Activated T-cell treated with anti-CD3 and anti-CD28 coated beads, Interleukin-2, amount 50 U/mL, for 72 hours (primary cell): Measurements from ENCODE around the gene RUNX1. TPM values are rescaled to one million over a fixed set of nuclear protein-coding genes. Genes with fewer than 3 reads are reported as not detected.

Experiments
- ATAC-seq, 2 donors: fragments of 150-1000 bp; cut with Tn5 transposase; replicated peaks in 1 of 2; 2 replicates each; pipeline ENCODE4 v1.10.0; 2021; ENCODE audit warnings: moderate library complexity in 2 of 2, mild to moderate bottlenecking in 1 of 2
- DNase-seq, 2 donors: peaks; one replicate each; pipeline ENCODE4 v3.0.0; 2021 to 2022; ENCODE audit warnings: mixed read lengths in 1 of 2
- H3K27ac Mint-ChIP-seq: one replicate; pipeline ENCODE4 v1.8.0; 2022; ENCODE audit warnings: mild to moderate bottlenecking, moderate library complexity, mixed read lengths
- H3K27me3 Mint-ChIP-seq: one replicate; pipeline ENCODE4 v1.8.0; 2022; ENCODE audit warnings: low read depth, mixed read lengths
- H3K36me3 Mint-ChIP-seq, 2 donors: one replicate each; pipeline ENCODE4 v1.8.0; 2022; ENCODE audit warnings: mixed read lengths in 2 of 2, mild to moderate bottlenecking in 1 of 2; ENCODE audit not compliant: insufficient read depth in 2 of 2
- H3K4me1 Mint-ChIP-seq: one replicate; pipeline ENCODE4 v1.8.0; 2022; ENCODE audit warnings: low read depth, mixed read lengths
- H3K4me3 Mint-ChIP-seq, 2 donors: one replicate each; pipeline ENCODE4 v1.8.0; 2022; ENCODE audit warnings: mild to moderate bottlenecking in 2 of 2, mixed read lengths in 2 of 2, moderate library complexity in 2 of 2
- H3K9me3 Mint-ChIP-seq, 2 donors: one replicate each; pipeline ENCODE4 v1.8.0; 2022; ENCODE audit warnings: mixed read lengths in 2 of 2
- total RNA-seq, 2 donors: library from RNA; stranded (reverse); gene quantifications; one replicate each; pipeline ENCODE4 v1.2.3, GENCODE V29; 2022

RUNX1 gene
- total RNA-seq, 2 donors from 2014 or later: 36.6 to 56.2 TPM

DNA sequence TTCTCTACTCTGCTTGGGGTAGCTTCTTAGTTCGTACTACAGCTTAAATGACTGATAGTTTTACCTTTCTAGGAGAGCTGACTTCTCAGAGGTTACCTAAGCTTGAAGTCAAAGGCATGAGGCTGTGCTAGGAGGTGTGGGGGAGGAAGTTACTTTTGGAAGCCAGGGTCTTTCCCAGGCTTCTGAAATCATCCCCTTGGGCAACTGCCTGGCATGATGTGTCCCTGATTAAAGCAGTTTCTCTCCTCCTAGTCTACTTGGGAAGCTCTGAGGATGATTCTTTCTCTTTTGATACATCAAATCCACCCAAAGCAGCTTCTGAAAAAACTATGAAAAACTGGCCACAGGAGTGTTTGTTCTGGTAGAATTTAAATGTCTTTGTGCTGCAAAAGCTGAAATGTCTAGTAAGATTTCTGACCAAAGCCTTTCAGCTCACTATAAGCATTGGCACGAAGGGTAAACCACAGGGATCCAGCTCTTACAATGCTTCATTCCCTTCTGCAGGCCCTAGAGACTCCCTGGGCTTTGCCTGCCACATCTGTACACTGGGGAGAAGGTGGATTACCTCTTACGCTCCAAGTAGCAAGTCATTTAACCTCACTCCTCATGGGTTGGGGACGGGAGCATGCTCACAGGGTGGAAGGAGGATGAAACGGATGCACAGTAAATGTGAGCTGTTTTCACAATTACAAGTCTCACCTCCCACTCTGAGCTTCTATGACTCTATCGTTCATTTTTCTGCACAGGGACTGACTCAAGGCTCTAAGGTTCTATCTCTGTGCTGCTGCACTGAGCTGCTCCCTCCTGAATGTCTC, 59.6 kb downstream of the RUNX1 start:
- Mint-ChIP-seq H3K27me3 (no peaks in the 10 kb centered on the region), H3K4me1 (peaks cover 71% of the 10 kb centered on the region), H3K27ac (peak overlapping the region; percentile 79), H3K4me3 (peak overlapping the region; percentile 81 to 86), H3K9me3 (no peaks in the 10 kb centered on the region), H3K36me3 (no peaks in the 10 kb centered on the region)
- peak; percentile 75 to 77 for ATAC-seq
- DNase-seq: peak; percentile 76 to 81

DNA sequence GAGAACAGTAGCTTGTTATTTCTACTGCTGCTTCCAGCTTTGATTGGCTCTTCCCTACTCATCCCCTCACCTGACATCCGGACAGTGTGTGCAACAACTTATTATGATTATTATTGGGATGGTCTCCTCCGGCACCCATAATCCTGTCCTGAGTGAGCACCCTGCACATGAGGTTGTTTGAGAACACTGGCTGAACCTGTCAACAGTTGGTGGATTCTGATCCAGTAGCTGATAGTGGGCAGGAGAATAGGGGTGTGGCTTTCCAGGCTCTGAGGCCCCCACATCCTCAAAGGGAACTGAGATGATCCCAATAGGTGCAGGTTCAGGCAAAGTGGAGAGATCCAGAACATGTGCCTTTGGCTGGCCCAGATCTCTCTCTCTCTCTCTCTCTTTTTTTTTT, 60.5 kb downstream of the RUNX1 start:
- Mint-ChIP-seq H3K27ac (no peak overlapping the region), H3K27me3 (no peaks in the 10 kb centered on the region), H3K4me3 (peak overlapping the region; percentile 81 to 86), H3K4me1 (peaks cover 79% of the 10 kb centered on the region), H3K36me3 (no peaks in the 10 kb centered on the region), H3K9me3 (no peaks in the 10 kb centered on the region)
- DNase-seq: no peak
- no peak for ATAC-seq

DNA sequence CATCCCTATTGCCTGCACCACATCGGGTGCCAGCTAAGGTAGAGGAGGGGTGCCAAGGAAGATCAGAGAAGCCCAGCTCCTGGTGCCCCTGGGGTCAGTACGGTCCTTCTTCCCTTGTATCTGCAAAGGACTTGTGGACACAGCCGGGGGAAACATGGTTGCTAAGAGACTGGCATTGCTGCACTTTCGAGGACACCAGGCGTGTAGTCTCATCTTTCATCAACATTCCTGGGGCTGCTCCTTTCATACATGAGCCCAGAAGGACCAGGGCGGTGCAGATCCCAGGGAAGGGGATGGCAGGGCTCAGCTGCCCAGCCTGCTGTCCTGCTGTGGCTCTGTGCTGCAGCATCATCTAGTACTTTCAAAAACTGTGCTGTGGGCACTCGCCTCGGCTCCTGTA, 61.0 kb downstream of the RUNX1 start:
- Mint-ChIP-seq H3K27me3 (no peaks in the 10 kb centered on the region), H3K27ac (no peak overlapping the region), H3K4me1 (peaks cover 84% of the 10 kb centered on the region), H3K36me3 (no peaks in the 10 kb centered on the region), H3K4me3 (peak overlapping the region; percentile 81 to 86), H3K9me3 (no peaks in the 10 kb centered on the region)
- no peak for DNase-seq
- ATAC-seq: no peak

DNA sequence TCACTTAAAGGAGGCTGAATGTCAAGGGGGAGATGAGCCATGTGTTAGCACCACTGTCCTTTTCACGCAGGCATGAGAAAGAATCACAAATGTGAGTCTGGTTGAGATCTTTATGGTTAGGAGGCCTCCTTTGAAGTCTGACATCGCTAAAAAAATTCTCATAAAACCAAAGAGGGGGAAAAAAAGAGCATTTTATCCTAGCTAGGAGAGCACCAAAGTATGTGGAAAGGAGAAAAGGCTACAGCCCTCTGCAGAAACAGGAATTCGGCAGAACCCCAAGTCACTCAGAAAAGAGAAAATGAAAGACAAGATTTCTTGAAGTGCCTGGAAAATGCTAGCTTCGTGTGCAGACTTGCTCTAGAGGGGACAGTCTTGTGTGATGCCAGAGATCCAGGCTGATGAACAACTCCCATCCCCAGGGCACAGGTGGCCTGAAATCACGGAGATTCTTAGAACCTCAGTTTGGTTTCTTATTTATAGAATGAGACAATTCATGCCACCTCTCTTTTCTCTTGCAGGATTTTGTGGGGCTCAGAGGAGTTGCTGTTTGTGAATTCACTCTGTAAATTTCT, 61.5 kb downstream of the RUNX1 start:
- Mint-ChIP-seq H3K36me3 (no peaks in the 10 kb centered on the region), H3K9me3 (no peaks in the 10 kb centered on the region), H3K4me1 (peaks cover 89% of the 10 kb centered on the region), H3K4me3 (peak overlapping the region; percentile 81 to 86), H3K27ac (peak overlapping the region; percentile 77), H3K27me3 (no peaks in the 10 kb centered on the region)
- DNase-seq: no peak
- peak; percentile 6 to 8 for ATAC-seq

DNA sequence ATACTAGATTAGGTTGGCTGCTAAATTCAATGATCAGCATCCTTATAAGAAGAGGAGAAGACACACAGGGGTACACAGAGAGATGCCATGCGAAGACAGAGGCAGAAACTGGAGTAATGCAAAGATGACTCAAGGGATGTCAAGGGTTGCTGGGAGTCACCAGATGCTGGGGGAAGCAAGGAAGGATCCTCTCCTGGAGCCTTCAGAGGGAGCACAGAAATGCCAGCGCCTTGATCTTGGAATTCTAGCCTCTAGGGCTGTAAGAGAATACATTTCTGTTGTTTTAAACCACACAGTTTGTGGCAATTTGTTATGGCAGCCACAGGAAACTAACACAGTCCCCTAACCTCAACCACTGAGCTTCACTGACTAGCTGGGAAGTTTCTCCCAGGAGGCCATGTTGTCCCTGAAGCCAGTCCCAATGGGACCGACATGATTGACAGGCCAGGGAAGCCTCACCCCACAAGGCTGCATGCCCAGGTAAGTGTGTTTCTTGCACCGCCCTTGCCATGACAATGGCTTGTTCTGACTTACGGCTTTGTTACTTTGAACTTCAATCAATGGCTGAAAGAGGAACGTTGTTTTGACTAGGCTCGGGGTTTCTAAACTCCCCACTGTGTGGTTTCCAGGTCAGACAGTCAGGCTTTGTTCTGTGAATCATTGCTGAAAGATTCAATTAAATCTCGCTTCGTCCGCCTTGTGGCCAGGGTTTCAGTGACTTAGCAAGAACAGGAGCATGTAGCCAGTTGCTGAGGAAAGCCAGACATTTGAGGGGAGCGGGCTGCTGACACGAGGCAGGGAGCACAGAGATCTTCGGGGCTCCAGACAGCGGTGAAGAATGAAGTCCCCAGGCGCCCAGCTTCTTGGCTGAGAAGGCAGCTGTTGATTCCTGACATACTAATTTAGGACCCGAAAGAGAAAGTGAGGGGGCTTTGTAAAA, 62.3 kb downstream of the RUNX1 start:
- peak; percentile 84 to 89 for DNase-seq
- Mint-ChIP-seq H3K36me3 (no peaks in the 10 kb centered on the region), H3K27ac (peak overlapping the region; percentile 77), H3K27me3 (no peaks in the 10 kb centered on the region), H3K9me3 (no peaks in the 10 kb centered on the region), H3K4me1 (peaks cover 96% of the 10 kb centered on the region), H3K4me3 (peak overlapping the region; percentile 81 to 86)
- peak; percentile 59 to 65 for ATAC-seq

DNA sequence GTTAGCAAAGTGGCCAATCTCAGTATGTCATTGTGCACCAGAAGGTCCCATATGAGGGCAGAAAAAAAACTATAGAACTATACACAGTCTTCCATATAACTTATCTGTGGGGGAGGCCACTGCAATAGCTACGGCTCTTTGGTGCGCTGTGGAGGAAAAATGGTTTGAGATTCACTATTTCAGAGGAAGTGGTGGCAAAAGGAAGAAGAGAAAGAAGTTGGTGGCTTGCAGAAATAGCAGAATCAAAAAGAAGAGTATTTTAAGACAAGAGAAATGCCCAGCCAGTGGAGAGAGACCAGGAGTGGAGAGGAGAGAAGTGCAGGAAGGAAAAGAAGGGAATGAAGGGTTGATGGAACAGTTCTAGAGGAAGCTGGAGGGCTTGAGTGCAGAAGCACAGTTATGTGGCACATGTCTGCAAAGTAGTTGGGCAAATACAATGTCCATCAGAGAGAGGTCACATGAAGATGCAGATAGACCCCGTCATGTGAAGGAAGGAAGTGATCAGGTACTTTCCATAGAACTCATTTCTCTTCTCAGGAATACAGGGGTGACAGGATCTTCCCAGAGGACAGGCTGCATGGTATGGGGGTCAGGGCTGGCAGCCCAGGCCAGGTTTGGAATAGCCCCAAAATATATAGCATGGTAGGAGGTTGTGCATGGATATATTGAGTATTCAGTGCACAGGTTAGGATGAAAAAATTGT, 64.6 kb downstream of the RUNX1 start:
- no peaks in the 10 kb centered on the region for H3K9me3 Mint-ChIP-seq
- peaks cover 92% of the 10 kb centered on the region for H3K4me1 Mint-ChIP-seq
- peak overlapping the region; percentile 85 to 90 for H3K4me3 Mint-ChIP-seq
- peak overlapping the region; percentile 94 for H3K27ac Mint-ChIP-seq
- DNase-seq: no peak
- H3K36me3 Mint-ChIP-seq: no peaks in the 10 kb centered on the region
- ATAC-seq: no peak
- no peaks in the 10 kb centered on the region for H3K27me3 Mint-ChIP-seq

DNA sequence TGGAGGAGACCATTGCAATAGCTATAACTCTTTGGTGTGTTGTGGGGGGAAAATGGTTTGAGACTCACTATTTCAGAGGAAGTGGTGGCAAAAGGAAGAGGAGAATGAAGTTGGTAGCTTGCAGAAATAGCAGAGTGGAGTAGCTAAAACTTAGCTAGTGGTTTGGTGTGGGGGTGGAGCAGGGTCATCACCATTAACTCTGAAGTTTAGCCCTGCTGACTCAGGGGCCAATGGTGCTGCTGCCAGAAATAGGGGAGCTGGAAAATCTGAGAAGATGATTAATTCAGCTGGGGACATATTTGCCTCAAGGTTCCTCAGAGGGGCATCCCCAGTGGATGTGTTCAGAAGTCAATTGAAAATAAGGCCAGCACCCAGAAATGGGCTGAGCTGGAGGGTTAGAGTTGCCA, 65.4 kb downstream of the RUNX1 start:
- DNase-seq: peak; percentile 75 to 79
- ATAC-seq: peak in 1 of 2 donors; percentile 56
- H3K27ac Mint-ChIP-seq: peak overlapping the region; percentile 94
- no peaks in the 10 kb centered on the region for H3K27me3 Mint-ChIP-seq
- peaks cover 92% of the 10 kb centered on the region for H3K4me1 Mint-ChIP-seq
- no peaks in the 10 kb centered on the region for H3K36me3 Mint-ChIP-seq
- H3K9me3 Mint-ChIP-seq: no peaks in the 10 kb centered on the region
- peak overlapping the region; percentile 85 to 90 for H3K4me3 Mint-ChIP-seq

DNA sequence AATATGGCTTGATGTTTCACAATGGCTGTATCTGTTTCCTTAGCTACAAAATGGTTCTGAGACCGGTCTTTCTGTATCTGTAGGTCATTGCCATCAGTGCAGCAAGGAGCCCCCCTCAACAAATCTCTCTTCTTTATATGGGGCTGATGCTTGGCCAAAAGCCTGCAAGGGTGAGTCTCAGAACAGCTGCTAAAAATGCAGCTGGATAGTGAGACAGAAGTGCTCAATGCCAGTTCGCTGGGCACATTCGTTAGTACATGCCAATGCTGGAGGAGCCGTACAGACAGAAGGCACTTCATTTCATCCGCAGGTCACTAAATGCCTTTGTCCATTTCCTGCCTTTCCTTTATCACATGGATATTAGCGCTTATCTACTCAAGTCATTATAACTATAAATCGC, 67.3 kb downstream of the RUNX1 start:
- no peaks in the 10 kb centered on the region for H3K36me3 Mint-ChIP-seq
- no peaks in the 10 kb centered on the region for H3K9me3 Mint-ChIP-seq
- peak overlapping the region in 1 of 2 donors; percentile 27 for H3K4me3 Mint-ChIP-seq
- peak overlapping the region; percentile 88 for H3K27ac Mint-ChIP-seq
- ATAC-seq: no peak
- H3K27me3 Mint-ChIP-seq: no peaks in the 10 kb centered on the region
- DNase-seq: no peak
- H3K4me1 Mint-ChIP-seq: peaks cover 88% of the 10 kb centered on the region

DNA sequence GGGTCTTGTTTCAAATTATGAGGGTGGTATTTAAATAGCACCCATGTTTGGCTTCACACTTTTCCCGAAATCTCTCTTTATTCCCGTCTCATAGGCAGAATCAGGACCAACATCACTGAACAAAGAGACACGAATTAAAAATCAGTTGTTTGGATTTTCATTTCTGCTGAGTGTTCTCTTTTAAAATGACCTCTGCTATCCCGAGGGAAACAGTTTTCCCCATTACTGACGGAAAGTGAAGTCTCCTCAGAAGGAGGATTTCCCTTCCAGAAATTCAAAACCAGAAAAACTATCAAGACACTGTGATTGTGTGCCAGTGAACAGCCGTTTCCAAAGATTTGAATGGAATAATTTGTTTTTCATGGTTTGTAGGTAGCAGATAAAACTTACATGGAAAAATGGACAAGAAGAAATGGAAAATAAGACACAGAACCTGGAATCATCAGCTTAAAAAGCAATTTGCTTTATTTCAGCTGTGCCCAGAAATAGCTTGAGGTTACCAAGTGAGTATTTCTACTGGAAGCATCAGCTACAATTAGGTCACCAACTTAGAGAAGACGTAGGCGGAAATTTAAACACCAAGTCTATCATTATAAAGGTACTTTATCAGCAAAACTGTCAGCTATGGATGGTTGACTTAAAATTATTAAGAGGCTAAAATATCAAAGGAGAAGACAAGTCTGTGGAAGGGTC, 68.5 kb downstream of the RUNX1 start:
- no peaks in the 10 kb centered on the region for H3K9me3 Mint-ChIP-seq
- no peaks in the 10 kb centered on the region for H3K36me3 Mint-ChIP-seq
- no peak overlapping the region for H3K27ac Mint-ChIP-seq
- peaks cover 87% of the 10 kb centered on the region for H3K4me1 Mint-ChIP-seq
- DNase-seq: no peak
- H3K4me3 Mint-ChIP-seq: peak overlapping the region in 1 of 2 donors; percentile 26
- H3K27me3 Mint-ChIP-seq: peaks cover 3% of the 10 kb centered on the region
- no peak for ATAC-seq

DNA sequence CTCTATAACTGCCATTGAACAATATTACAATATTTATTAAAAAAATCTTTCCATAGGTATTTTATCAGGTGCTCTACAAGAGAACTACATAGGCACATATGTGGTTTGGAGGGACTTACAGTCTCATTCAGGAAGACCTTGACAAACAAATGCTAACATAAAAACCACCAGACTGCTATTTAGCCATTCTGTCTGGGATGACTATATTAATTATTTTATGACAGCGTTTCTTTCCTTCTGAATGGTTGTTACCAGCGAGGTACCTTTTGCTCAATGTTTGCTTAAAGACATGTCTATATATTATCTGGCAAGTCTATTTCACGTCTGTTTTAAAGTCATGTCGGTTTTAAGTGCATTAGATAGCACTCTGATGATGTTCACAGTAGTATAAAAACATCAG, 69.7 kb downstream of the RUNX1 start:
- peaks cover 7% of the 10 kb centered on the region for H3K27me3 Mint-ChIP-seq
- H3K4me1 Mint-ChIP-seq: peaks cover 89% of the 10 kb centered on the region
- H3K27ac Mint-ChIP-seq: peak overlapping the region; percentile 60
- no peaks in the 10 kb centered on the region for H3K9me3 Mint-ChIP-seq
- DNase-seq: no peak
- peaks cover 0 to 3% of the 10 kb centered on the region in 2 donors for H3K36me3 Mint-ChIP-seq
- ATAC-seq: peak; percentile 11 to 39
- peak overlapping the region; percentile 16 to 58 for H3K4me3 Mint-ChIP-seq

DNA sequence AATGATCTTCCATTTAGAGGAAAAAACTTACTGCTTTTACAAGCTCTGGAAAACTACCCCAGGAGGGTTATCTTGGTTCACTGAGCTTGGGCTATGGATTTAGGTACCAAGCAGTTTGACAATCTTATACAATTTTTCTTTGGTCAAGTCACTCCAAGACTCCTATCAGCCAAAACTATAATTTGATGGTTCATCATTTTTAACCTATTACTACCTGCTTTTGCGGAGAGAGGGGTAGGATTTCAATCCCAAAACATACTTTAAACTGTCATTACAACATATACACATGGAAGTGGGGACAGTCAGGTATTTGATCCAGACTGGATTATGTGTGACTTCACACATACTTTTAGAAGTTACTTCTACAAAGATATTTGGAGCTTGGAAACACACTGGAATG, 71.8 kb downstream of the RUNX1 start:
- Mint-ChIP-seq H3K27me3 (peaks cover 12% of the 10 kb centered on the region), H3K4me1 (peaks cover 89% of the 10 kb centered on the region), H3K4me3 (no peak overlapping the region), H3K27ac (no peak overlapping the region), H3K36me3 (peaks cover 0 to 3% of the 10 kb centered on the region in 2 donors), H3K9me3 (no peaks in the 10 kb centered on the region)
- no peak for DNase-seq
- ATAC-seq: no peak
